Measurements from ENCODE around the gene ZNF423. TPM values are rescaled to one million over a fixed set of nuclear protein-coding genes. Genes with fewer than 3 reads are reported as not detected.

ZNF423 gene
- total and polyA plus RNA-seq, 2 experiments from 2014 or later: 14.9 to 41.8 TPM

DNA sequence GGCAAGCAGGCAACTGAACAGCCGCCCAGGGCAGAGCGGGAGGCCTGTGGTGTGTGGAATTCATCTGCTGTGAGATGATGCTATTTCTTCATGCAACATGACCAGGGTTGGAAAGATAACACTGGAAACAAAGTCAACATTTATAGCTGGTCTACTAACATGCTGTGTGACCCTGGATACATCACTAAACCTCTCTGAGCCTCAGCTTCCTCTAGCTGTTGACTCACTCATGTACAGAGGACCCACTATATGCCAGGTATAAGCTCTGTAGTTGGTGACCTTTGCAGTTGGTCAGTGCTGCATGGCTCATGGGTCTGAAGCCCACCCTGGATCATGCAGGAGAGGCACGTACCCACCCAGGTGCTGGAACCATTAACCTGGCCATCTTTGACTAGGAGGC, 180.9 kb downstream of the ZNF423 start (continued):
- TF ChIP-seq ZNF462 (CRISPR knock-in tag; IDR thresholded peaks at IDR 0.05) (no peak), POLR2AphosphoS5 (IDR thresholded peaks at IDR 0.05; ENCODE audit: low read depth) (no peak)

DNA sequence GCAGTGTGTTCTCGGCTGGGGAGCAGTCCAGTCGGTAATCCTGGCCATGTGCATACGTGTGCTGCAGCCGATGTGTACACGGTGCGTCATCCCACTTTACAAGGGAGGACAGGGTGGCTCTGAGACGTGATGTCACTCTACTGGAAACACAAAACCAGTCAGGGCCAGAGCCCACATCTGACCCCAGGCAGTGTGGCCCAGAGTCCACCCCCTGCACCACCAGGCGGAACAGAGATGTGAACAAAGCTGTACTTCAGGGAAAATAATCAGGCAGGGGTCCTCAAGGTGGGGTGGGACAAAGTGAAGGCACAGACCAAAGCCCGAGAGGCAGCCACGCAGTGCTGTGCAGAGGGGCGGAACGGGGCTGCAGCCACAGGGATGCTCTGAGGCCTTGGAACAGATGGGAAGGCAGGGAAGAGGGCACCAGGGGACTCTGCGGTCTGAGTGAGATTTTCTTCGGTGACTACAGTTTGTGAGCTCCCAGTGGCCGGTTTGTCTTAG, 181.5 kb downstream of the ZNF423 start:
- Histone ChIP-seq H3K4me3 (no peak overlapping the region), H3K27ac (ENCODE audit: low read depth) (no peak overlapping the region), H3K4me1 (ENCODE audit: insufficient read depth) (no peaks in the 10 kb centered on the region), H2AFZ (no peak overlapping the region), H4K20me1 (replicated peaks; ENCODE audit: insufficient read depth) (no peaks in the 10 kb centered on the region), H3K27me3 (ENCODE audit: insufficient read depth) (no peaks in the 10 kb centered on the region), H3K9me2 (ENCODE audit: insufficient read depth) (no peaks in the 10 kb centered on the region), H3F3A (replicated peaks; ENCODE audit: low read depth) (no peaks in the 10 kb centered on the region), H3K36me3 (ENCODE audit: insufficient read depth) (no peaks in the 10 kb centered on the region), H3K4me2 (no peak overlapping the region), H3K79me2 (replicated peaks; ENCODE audit: insufficient read depth) (no peaks in the 10 kb centered on the region)
- Mint-ChIP-seq H3K36me3 (ENCODE audit: low read depth) (peaks cover 16% of the 10 kb centered on the region), H3K4me1 (peaks cover 10% of the 10 kb centered on the region; the same call in 2 of the 3 replicates), H3K27ac (no peak overlapping the region; the same call in 1 of the 2 replicates), H3K4me3 (no peak overlapping the region), H3K9me3 (peaks cover 4% of the 10 kb centered on the region), H3K27me3 (ENCODE audit: insufficient read depth, low read depth, poor library complexity) (peaks cover 13% of the 10 kb centered on the region)
- no peak for DNase-seq (ENCODE audit: low spot score)
- ATAC-seq: no peak
- no peak for TF ChIP-seq EZH2phosphoT487 (IDR thresholded peaks at IDR 0.05; ENCODE audit: unreplicated experiment)
- no peak for TF ChIP-seq NANOG (IDR thresholded peaks at IDR 0.05; ENCODE audit: borderline replicate concordance)

- DNase-seq (ENCODE audit: low spot score): no peak
- H3K4me1 Mint-ChIP-seq: peaks cover 10% of the 10 kb centered on the region; the same call in 2 of the 3 replicates
- peaks cover 2% of the 10 kb centered on the region; the same call in 1 of the 3 replicates for H3K9me3 Mint-ChIP-seq
- peaks cover 9% of the 10 kb centered on the region; the same call in 2 of the 3 replicates for H3K36me3 Mint-ChIP-seq (ENCODE audit: low read depth)
- H3K27ac Mint-ChIP-seq: no peak overlapping the region
- Histone ChIP-seq H3K4me2 (no peak overlapping the region), H3K4me3 (no peak overlapping the region), H3K9me2 (ENCODE audit: insufficient read depth) (no peaks in the 10 kb centered on the region), H3K4me1 (ENCODE audit: insufficient read depth) (no peaks in the 10 kb centered on the region), H3K79me2 (replicated peaks; ENCODE audit: insufficient read depth) (no peaks in the 10 kb centered on the region), H3K36me3 (ENCODE audit: insufficient read depth) (no peaks in the 10 kb centered on the region), H3F3A (replicated peaks; ENCODE audit: low read depth) (no peaks in the 10 kb centered on the region), H3K27ac (ENCODE audit: low read depth) (no peak overlapping the region), H2AFZ (no peak overlapping the region), H4K20me1 (replicated peaks; ENCODE audit: insufficient read depth) (no peaks in the 10 kb centered on the region), H3K27me3 (ENCODE audit: insufficient read depth) (no peaks in the 10 kb centered on the region)
- no peak for ATAC-seq
- peaks cover 13% of the 10 kb centered on the region for H3K27me3 Mint-ChIP-seq (ENCODE audit: insufficient read depth, low read depth, poor library complexity)
- H3K4me3 Mint-ChIP-seq: no peak overlapping the region
- no peak for TF ChIP-seq ZNF462 (CRISPR knock-in tag; IDR thresholded peaks at IDR 0.05)
- no peak for TF ChIP-seq POLR2AphosphoS5 (IDR thresholded peaks at IDR 0.05; ENCODE audit: low read depth)
These were observed 182.5 kb downstream of the ZNF423 start for GRCh38 chr16:49673442-49673841.
